HepG2 (cell line): Measurements from ENCODE around the gene MGMT. TPM values are rescaled to one million over a fixed set of nuclear protein-coding genes. Genes with fewer than 3 reads are reported as not detected.
A peak's percentile ranks its signal among the peaks of the same experiment; 100 is the strongest.

ENCODE experiments used
- HNF4A ChIP-seq: sonication (generic); formaldehyde crosslinking; IDR thresholded peaks from 2 replicates; pipeline ENCODE4 v1.4.0; 2020; ENCODE audit warnings: missing genetic modification reagents
- HNRNPL ChIP-seq: fragments of 200-400 bp; formaldehyde crosslinking; IDR thresholded peaks from 2 replicates; pipeline ENCODE4 v1.6.1; 2017; ENCODE audit warnings: mild to moderate bottlenecking, low read depth, low read length
- LCORL ChIP-seq, 2 experiments: fragments of 450-650 bp in 1 of 2; sonication (generic) in 1 of 2; formaldehyde crosslinking in 1 of 2; IDR thresholded peaks; 2 replicates each; pipeline versions ENCODE4 v1.5.0 to v1.6.1; 2017 to 2020; ENCODE audit warnings: antibody characterized with exemption in 1 of 2, missing genetic modification reagents in 1 of 2
- MATR3 ChIP-seq: sonication (generic); formaldehyde crosslinking; IDR thresholded peaks from 2 replicates; pipeline ENCODE4 v1.4.0; 2020; ENCODE audit warnings: missing genetic modification reagents
- SRSF4 ChIP-seq: fragments of 200-400 bp; formaldehyde crosslinking; IDR thresholded peaks from one replicate; pipeline ENCODE4 v1.6.1; 2018; ENCODE audit warnings: mild to moderate bottlenecking, low read depth, low read length, moderate library complexity; ENCODE audit not compliant: poor library complexity, severe bottlenecking
- ZBTB21 ChIP-seq: sonication (generic); formaldehyde crosslinking; IDR thresholded peaks from 2 replicates; pipeline ENCODE4 v1.4.0; 2020; ENCODE audit warnings: missing genetic modification reagents
- ZBTB3 ChIP-seq: sonication (generic); formaldehyde crosslinking; IDR thresholded peaks from 2 replicates; pipeline ENCODE4 v1.4.0; 2020; ENCODE audit warnings: low read depth, mild to moderate bottlenecking, moderate library complexity, missing genetic modification reagents, borderline replicate concordance
- ZBTB38 ChIP-seq: sonication (generic); formaldehyde crosslinking; IDR thresholded peaks from 2 replicates; pipeline ENCODE4 v1.5.1; 2020; ENCODE audit warnings: mild to moderate bottlenecking, missing genetic modification reagents
- ZC3H4 ChIP-seq: sonication (generic); formaldehyde crosslinking; IDR thresholded peaks from 2 replicates; pipeline ENCODE4 v1.4.0; 2020; ENCODE audit warnings: missing genetic modification reagents, borderline replicate concordance
- ZIK1 ChIP-seq: sonication (generic); formaldehyde crosslinking; IDR thresholded peaks from 2 replicates; pipeline ENCODE4 v1.5.0; 2020; ENCODE audit warnings: mild to moderate bottlenecking, low read depth, missing genetic modification reagents, borderline replicate concordance
- ZNF12 ChIP-seq: sonication (generic); formaldehyde crosslinking; IDR thresholded peaks from 2 replicates; pipeline ENCODE4 v1.5.0; 2020; ENCODE audit warnings: missing genetic modification reagents
- ZNF124 ChIP-seq: sonication (generic); formaldehyde crosslinking; IDR thresholded peaks from 2 replicates; pipeline ENCODE4 v1.4.0; 2020; ENCODE audit warnings: missing genetic modification reagents
- ZNF331 ChIP-seq: sonication (generic); formaldehyde crosslinking; IDR thresholded peaks from 2 replicates; pipeline ENCODE4 v1.4.0; 2020; ENCODE audit warnings: missing genetic modification reagents
- ZNF382 ChIP-seq: sonication (generic); formaldehyde crosslinking; IDR thresholded peaks from 2 replicates; pipeline ENCODE4 v1.5.0; 2020; ENCODE audit warnings: missing genetic modification reagents, mild to moderate bottlenecking, borderline replicate concordance
- ZNF737 ChIP-seq: sonication (generic); formaldehyde crosslinking; IDR thresholded peaks from 2 replicates; pipeline ENCODE4 v1.5.0; 2020; ENCODE audit warnings: missing genetic modification reagents, mild to moderate bottlenecking, borderline replicate concordance
- ZNF761 ChIP-seq: sonication (generic); formaldehyde crosslinking; conservative IDR thresholded peaks from 2 replicates; pipeline ENCODE4 v1.4.0; 2020; ENCODE audit warnings: mild to moderate bottlenecking, missing genetic modification reagents
- ZSCAN25 ChIP-seq: sonication (generic); formaldehyde crosslinking; IDR thresholded peaks from 2 replicates; pipeline ENCODE4 v1.8.0; 2022; ENCODE audit warnings: mild to moderate bottlenecking, missing genetic modification reagents
- polyA plus RNA-seq, 8 experiments: library from polyadenylated mRNA; depleted of rRNA in 3 of 8; stranded (reverse) in 7 of 8; unstranded in 1 of 8; fragments of >200 nt; fragmentation: Illumina TruSeq in 4 of 8; extraction: Trizol in 4 of 8; gene quantifications; 2 replicates each; pipeline versions ENCODE4 v1.2.1 to v1.2.3, GENCODE V29; 2011 to 2016; ENCODE audit warnings: low read depth in 4 of 8, missing spikeins in 1 of 8, mixed read lengths in 1 of 8; ENCODE audit not compliant: insufficient read depth in 1 of 8
- total RNA-seq, 5 experiments: library from RNA; depleted of rRNA; stranded (reverse); fragments of >200 nt; fragmentation: Illumina TruSeq; extraction: Trizol; gene quantifications; 2 replicates each; pipeline ENCODE4 v1.2.3, GENCODE V29; 2016; ENCODE audit warnings: low read depth in 1 of 5
- TF ChIP-seq, protein P1 (sequence below): sonication (generic); formaldehyde crosslinking; IDR thresholded peaks from 2 replicates; pipeline ENCODE4 v1.5.0; 2020; ENCODE audit warnings: mild to moderate bottlenecking, missing genetic modification reagents, borderline replicate concordance
- TF ChIP-seq, protein P2 (sequence below): sonication (generic); formaldehyde crosslinking; IDR thresholded peaks from 2 replicates; pipeline ENCODE4 v1.5.0; 2020; ENCODE audit warnings: mild to moderate bottlenecking, missing genetic modification reagents
- TF ChIP-seq, protein P3 (sequence below): sonication (generic); formaldehyde crosslinking; IDR thresholded peaks from 2 replicates; pipeline ENCODE4 v1.4.0; 2020; ENCODE audit warnings: missing genetic modification reagents, borderline replicate concordance

Gene MGMT
- total and polyA plus RNA-seq, 2 of the 13 experiments (the other 11 are each of a cell fraction or from before 2014, with no cell fraction given): 12.0 to 19.5 TPM

DNA sequence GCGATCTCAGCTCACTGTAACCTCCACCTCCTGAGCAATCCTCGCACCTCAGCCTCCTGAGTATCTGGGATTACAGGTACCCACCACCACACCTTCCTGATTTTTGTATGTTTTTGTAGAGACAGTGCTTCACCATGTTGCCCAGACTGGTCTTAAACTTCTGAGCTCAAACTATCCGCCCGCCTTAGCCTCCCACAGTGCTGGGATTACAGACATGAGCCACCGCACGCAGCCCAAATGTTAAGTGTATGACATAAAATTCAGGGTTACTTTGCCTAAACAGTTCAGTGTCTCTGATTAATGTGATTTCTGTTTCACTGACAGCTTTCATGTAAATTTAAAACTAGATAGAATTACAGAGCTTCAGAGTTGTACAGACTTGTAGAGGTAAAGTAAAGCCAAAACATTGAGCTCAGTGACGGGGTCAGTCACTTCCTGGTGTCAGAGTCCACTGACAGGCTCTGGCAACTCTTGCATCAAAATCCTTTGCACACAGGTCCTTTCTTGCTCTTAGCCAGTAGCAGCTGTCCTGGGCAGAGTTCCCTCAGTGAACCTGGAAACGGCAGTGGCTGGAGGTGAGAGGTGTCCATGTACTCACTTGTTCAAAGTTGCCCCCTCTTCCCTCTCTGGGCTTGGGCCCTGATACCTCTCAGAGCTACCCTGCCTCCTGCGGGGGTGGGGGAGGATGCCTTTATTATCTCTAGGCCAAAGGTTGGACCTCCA lies 33.7 kb downstream of the MGMT start (continued):
- TF ChIP-seq, protein P1, sequence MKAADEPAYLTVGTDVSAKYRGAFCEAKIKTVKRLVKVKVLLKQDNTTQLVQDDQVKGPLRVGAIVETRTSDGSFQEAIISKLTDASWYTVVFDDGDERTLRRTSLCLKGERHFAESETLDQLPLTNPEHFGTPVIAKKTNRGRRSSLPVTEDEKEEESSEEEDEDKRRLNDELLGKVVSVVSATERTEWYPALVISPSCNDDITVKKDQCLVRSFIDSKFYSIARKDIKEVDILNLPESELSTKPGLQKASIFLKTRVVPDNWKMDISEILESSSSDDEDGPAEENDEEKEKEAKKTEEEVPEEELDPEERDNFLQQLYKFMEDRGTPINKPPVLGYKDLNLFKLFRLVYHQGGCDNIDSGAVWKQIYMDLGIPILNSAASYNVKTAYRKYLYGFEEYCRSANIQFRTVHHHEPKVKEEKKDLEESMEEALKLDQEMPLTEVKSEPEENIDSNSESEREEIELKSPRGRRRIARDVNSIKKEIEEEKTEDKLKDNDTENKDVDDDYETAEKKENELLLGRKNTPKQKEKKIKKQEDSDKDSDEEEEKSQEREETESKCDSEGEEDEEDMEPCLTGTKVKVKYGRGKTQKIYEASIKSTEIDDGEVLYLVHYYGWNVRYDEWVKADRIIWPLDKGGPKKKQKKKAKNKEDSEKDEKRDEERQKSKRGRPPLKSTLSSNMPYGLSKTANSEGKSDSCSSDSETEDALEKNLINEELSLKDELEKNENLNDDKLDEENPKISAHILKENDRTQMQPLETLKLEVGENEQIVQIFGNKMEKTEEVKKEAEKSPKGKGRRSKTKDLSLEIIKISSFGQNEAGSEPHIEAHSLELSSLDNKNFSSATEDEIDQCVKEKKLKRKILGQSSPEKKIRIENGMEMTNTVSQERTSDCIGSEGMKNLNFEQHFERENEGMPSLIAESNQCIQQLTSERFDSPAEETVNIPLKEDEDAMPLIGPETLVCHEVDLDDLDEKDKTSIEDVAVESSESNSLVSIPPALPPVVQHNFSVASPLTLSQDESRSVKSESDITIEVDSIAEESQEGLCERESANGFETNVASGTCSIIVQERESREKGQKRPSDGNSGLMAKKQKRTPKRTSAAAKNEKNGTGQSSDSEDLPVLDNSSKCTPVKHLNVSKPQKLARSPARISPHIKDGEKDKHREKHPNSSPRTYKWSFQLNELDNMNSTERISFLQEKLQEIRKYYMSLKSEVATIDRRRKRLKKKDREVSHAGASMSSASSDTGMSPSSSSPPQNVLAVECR: peak; percentile 15; the same call in 1 of the 2 replicates
- no peak for TF ChIP-seq ZC3H4 (CRISPR knock-in tag)
- TF ChIP-seq HNRNPL: no peak
- TF ChIP-seq SRSF4: no peak
- 0 out of 2 replicates have a peak, but pooled peaks have one; percentile 41 for TF ChIP-seq ZBTB21
- peak; percentile 99 for TF ChIP-seq ZNF761 (CRISPR knock-in tag)
- no peak for TF ChIP-seq ZNF737 (CRISPR knock-in tag)
- TF ChIP-seq ZIK1 (CRISPR knock-in tag): no peak
- no peak for TF ChIP-seq ZNF124 (CRISPR knock-in tag)
- TF ChIP-seq, protein P2, sequence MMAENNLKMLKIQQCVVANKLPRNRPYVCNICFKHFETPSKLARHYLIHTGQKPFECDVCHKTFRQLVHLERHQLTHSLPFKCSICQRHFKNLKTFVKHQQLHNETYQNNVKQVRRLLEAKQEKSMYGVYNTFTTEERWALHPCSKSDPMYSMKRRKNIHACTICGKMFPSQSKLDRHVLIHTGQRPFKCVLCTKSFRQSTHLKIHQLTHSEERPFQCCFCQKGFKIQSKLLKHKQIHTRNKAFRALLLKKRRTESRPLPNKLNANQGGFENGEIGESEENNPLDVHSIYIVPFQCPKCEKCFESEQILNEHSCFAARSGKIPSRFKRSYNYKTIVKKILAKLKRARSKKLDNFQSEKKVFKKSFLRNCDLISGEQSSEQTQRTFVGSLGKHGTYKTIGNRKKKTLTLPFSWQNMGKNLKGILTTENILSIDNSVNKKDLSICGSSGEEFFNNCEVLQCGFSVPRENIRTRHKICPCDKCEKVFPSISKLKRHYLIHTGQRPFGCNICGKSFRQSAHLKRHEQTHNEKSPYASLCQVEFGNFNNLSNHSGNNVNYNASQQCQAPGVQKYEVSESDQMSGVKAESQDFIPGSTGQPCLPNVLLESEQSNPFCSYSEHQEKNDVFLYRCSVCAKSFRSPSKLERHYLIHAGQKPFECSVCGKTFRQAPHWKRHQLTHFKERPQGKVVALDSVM (CRISPR knock-in tag): peak; percentile 76
- no peak for TF ChIP-seq LCORL (IDR thresholded peaks at IDR 0.05)
- TF ChIP-seq LCORL (CRISPR knock-in tag; IDR thresholded peaks at IDR 0.05): 0 out of 2 replicates have a peak, but pooled peaks have one; percentile 29
- 0 out of 2 replicates have a peak, but pooled peaks have one; percentile 32 for TF ChIP-seq ZNF12 (CRISPR knock-in tag)
- TF ChIP-seq ZSCAN25: no peak
- no peak for TF ChIP-seq MATR3 (CRISPR knock-in tag)
- peak; percentile 76 for TF ChIP-seq HNF4A (CRISPR knock-in tag)
- TF ChIP-seq ZNF331 (CRISPR knock-in tag): 0 out of 2 replicates have a peak, but pooled peaks have one; percentile 11
- no peak for TF ChIP-seq ZNF382
- TF ChIP-seq, protein P3, sequence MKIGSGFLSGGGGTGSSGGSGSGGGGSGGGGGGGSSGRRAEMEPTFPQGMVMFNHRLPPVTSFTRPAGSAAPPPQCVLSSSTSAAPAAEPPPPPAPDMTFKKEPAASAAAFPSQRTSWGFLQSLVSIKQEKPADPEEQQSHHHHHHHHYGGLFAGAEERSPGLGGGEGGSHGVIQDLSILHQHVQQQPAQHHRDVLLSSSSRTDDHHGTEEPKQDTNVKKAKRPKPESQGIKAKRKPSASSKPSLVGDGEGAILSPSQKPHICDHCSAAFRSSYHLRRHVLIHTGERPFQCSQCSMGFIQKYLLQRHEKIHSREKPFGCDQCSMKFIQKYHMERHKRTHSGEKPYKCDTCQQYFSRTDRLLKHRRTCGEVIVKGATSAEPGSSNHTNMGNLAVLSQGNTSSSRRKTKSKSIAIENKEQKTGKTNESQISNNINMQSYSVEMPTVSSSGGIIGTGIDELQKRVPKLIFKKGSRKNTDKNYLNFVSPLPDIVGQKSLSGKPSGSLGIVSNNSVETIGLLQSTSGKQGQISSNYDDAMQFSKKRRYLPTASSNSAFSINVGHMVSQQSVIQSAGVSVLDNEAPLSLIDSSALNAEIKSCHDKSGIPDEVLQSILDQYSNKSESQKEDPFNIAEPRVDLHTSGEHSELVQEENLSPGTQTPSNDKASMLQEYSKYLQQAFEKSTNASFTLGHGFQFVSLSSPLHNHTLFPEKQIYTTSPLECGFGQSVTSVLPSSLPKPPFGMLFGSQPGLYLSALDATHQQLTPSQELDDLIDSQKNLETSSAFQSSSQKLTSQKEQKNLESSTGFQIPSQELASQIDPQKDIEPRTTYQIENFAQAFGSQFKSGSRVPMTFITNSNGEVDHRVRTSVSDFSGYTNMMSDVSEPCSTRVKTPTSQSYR (CRISPR knock-in tag): peak; percentile 10; the same call in 1 of the 2 replicates
- TF ChIP-seq ZBTB38: 0 out of 2 replicates have a peak, but pooled peaks have one; percentile 20
- TF ChIP-seq ZBTB3 (CRISPR knock-in tag): no peak
